Nephron progenitor cell (in vitro differentiated cells): Measurements from ENCODE around the gene BEGAIN.

Experiments
- DNase-seq: peaks from one replicate; pipeline ENCODE4 v3.0.0; 2021
- H3K27ac Mint-ChIP-seq: 2 replicates; pipeline ENCODE4 v1.8.0; 2021; ENCODE audit warnings: mild to moderate bottlenecking, moderate library complexity, mixed read lengths
- H3K27me3 Mint-ChIP-seq: 2 replicates; pipeline ENCODE4 v1.8.0; 2021; ENCODE audit warnings: mild to moderate bottlenecking, low read depth, mixed read lengths; ENCODE audit not compliant: poor library complexity
- H3K36me3 Mint-ChIP-seq: 2 replicates; pipeline ENCODE4 v1.8.0; 2021; ENCODE audit warnings: low read depth, mixed read lengths
- H3K4me1 Mint-ChIP-seq: 2 replicates; pipeline ENCODE4 v1.8.0; 2021; ENCODE audit warnings: mixed read lengths
- H3K4me3 Mint-ChIP-seq: 2 replicates; pipeline ENCODE4 v1.8.0; 2021; ENCODE audit warnings: mild to moderate bottlenecking, moderate library complexity, mixed read lengths
- H3K9me3 Mint-ChIP-seq: 2 replicates; pipeline ENCODE4 v1.8.0; 2021; ENCODE audit warnings: mild to moderate bottlenecking, moderate library complexity, mixed read lengths
- TF ChIP-seq, protein P1 (sequence below): fragments of 200-600 bp; sonication (generic); IDR thresholded peaks from 2 replicates; pipeline ENCODE4 v1.5.0; 2021; ENCODE audit warnings: antibody characterized with exemption

Gene BEGAIN

GRCh38 chr14:100548939-100549338 lies 38.3 kb downstream of the BEGAIN start:
- TF ChIP-seq, protein P1, sequence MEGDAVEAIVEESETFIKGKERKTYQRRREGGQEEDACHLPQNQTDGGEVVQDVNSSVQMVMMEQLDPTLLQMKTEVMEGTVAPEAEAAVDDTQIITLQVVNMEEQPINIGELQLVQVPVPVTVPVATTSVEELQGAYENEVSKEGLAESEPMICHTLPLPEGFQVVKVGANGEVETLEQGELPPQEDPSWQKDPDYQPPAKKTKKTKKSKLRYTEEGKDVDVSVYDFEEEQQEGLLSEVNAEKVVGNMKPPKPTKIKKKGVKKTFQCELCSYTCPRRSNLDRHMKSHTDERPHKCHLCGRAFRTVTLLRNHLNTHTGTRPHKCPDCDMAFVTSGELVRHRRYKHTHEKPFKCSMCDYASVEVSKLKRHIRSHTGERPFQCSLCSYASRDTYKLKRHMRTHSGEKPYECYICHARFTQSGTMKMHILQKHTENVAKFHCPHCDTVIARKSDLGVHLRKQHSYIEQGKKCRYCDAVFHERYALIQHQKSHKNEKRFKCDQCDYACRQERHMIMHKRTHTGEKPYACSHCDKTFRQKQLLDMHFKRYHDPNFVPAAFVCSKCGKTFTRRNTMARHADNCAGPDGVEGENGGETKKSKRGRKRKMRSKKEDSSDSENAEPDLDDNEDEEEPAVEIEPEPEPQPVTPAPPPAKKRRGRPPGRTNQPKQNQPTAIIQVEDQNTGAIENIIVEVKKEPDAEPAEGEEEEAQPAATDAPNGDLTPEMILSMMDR = no peak
- DNase-seq = no peak
- Mint-ChIP-seq H3K27me3 (peaks cover 23% of the 10 kb centered on the region), H3K4me3 (no peak overlapping the region), H3K9me3 (no peaks in the 10 kb centered on the region), H3K4me1 (peaks cover 12% of the 10 kb centered on the region), H3K27ac (no peak overlapping the region), H3K36me3 (no peaks in the 10 kb centered on the region)

GRCh38 chr14:100548295-100548655 lies 38.9 kb downstream of the BEGAIN start:
- no peak overlapping the region for H3K4me3 Mint-ChIP-seq
- peaks cover 12% of the 10 kb centered on the region for H3K4me1 Mint-ChIP-seq
- no peaks in the 10 kb centered on the region for H3K9me3 Mint-ChIP-seq
- H3K27ac Mint-ChIP-seq = no peak overlapping the region
- TF ChIP-seq, protein P1 = no peak
- no peak for DNase-seq
- peaks cover 23% of the 10 kb centered on the region for H3K27me3 Mint-ChIP-seq
- no peaks in the 10 kb centered on the region for H3K36me3 Mint-ChIP-seq

- Mint-ChIP-seq H3K9me3 (no peaks in the 10 kb centered on the region), H3K27ac (no peak overlapping the region), H3K27me3 (peaks cover 26% of the 10 kb centered on the region), H3K4me3 (no peak overlapping the region), H3K36me3 (no peaks in the 10 kb centered on the region), H3K4me1 (peaks cover 16% of the 10 kb centered on the region)
- DNase-seq = no peak
- TF ChIP-seq, protein P1 = no peak
These were observed 39.5 kb downstream of the BEGAIN start for GRCh38 chr14:100547633-100548294.

DNA sequence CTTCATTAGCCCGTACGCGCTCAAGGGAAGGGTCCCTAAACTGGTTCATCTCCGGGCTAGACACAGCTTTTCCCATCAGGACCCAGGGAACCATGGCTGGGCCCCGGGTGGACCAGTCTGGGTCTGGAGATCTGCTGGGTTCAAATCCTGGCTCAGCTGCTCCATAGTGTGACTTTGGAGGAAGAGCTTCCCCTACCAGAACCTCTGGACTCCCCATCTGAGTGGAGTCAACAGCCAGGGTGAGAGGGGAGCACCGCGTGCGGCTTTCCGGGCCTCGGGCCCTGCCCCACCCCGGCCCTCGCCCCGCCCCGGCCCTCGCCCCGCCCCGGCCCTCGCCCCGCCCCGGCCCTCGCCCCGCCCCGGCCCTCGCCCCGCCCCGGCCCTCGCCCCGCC lies 41.2 kb downstream of the BEGAIN start:
- TF ChIP-seq, protein P1 = no peak
- Mint-ChIP-seq H3K4me1 (peaks cover 25% of the 10 kb centered on the region), H3K4me3 (no peak overlapping the region), H3K27me3 (peaks cover 27% of the 10 kb centered on the region), H3K36me3 (no peaks in the 10 kb centered on the region), H3K27ac (no peak overlapping the region), H3K9me3 (no peaks in the 10 kb centered on the region)
- DNase-seq = no peak

DNA sequence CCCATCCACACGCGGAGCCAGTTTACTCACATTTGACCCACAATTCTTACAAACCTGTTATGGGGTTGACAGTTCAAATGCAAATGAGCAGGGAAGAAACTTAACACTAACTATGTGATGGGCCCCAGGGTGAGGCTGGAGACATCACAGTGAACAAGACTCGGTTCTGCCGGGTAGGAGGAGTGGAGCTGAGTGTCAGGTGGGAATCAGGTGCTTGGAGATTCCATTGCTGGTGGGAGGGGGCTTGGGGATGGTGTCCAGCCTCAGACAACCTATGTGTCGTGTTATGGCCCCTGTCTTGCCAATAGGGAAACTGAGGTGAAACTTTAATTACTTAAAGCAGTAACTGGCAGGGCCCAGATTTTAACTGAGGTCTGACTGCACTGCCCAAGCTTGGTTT lies 41.9 kb downstream of the BEGAIN start:
- Mint-ChIP-seq H3K36me3 (no peaks in the 10 kb centered on the region), H3K27ac (no peak overlapping the region), H3K4me3 (no peak overlapping the region), H3K9me3 (no peaks in the 10 kb centered on the region), H3K4me1 (peaks cover 25% of the 10 kb centered on the region), H3K27me3 (peaks cover 27% of the 10 kb centered on the region)
- TF ChIP-seq, protein P1 = no peak
- DNase-seq = no peak

DNA sequence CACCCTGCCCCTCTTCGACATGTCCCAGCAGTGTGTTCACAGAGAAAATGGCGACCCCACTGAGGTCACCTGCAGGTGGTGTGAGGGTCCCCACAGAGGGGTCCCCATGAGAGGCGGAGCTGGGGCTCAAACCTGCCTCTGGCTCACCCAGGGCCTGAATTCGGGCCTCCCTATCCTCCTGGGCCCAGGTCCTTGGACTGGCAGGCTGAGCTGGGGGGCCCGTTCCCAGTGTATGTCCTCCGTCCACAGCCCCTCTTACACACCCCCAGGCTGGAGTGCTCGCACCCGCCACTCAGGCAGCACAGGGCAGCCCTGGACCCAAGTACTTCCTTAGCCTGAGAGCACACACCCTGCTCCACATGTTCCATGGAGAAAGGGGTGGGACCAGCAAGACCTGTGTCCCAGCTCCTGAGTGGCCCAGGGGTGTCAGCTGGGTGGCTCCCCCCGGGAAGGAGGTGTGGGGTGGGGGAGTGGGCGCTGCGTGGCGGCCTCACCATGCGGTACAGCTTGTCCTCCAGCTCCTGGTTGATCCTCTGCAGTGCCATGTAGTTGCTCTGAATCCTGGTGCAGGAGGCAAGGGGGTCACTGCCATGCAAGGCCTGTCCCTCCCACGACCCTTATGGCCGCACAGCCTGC lies 42.6 kb downstream of the BEGAIN start:
- TF ChIP-seq, protein P1 = no peak
- H3K27me3 Mint-ChIP-seq = peaks cover 27% of the 10 kb centered on the region
- DNase-seq = no peak
- H3K4me1 Mint-ChIP-seq = peaks cover 29% of the 10 kb centered on the region
- H3K9me3 Mint-ChIP-seq = no peaks in the 10 kb centered on the region
- no peak overlapping the region for H3K27ac Mint-ChIP-seq
- H3K36me3 Mint-ChIP-seq = no peaks in the 10 kb centered on the region
- H3K4me3 Mint-ChIP-seq = no peak overlapping the region
